PC-9 (cell line): ENCODE measurements around the gene ROBO1. TPM values are rescaled to one million over a fixed set of nuclear protein-coding genes. Genes with fewer than 3 reads are reported as not detected.
A peak's percentile ranks its signal among the peaks of the same experiment; 100 is the strongest.

Experiments used
- BruUV-seq: library from RNA; stranded (reverse); fragments of 400-500 nt; replicated peaks from 2 replicates; lab custom pipeline; 2021; lab: Mats Ljungman, UMichigan
- CTCF ChIA-PET: fragments of 300-600 bp; sonication (Branson Sonifier 250); formaldehyde crosslinking; loops from one replicate; lab custom pipeline; 2022; ENCODE audit warnings: antibody characterized with exemption; lab: Charles Lee
- POLR2A ChIA-PET: fragments of 300-600 bp; sonication (Branson Sonifier 250); formaldehyde crosslinking; loops from one replicate; lab custom pipeline; 2022; ENCODE audit warnings: antibody characterized with exemption; ENCODE audit not compliant: unreplicated experiment; lab: Charles Lee
- DNase-seq, 2 experiments: peaks; one replicate each; pipeline versions ENCODE4 v3.0.0 to v3.0.0-alpha.2; 2015 to 2022; ENCODE audit warnings: mixed read lengths in 1 of 2
- H2AFZ ChIP-seq: fragments of 200-600 bp; sonication (generic); 2 replicates; pipeline ENCODE4 v1.8.1; 2017; ENCODE audit warnings: antibody characterized with exemption
- H3F3A ChIP-seq: fragments of 200-600 bp; sonication (generic); 2 replicates; pipeline ENCODE4 v1.8.1; 2017; ENCODE audit warnings: antibody characterized with exemption, mild to moderate bottlenecking, low read depth; ENCODE audit not compliant: insufficient read depth
- H3K27ac ChIP-seq: fragments of 200-600 bp; sonication (generic); 2 replicates; pipeline ENCODE4 v1.6.1; 2016; ENCODE audit warnings: mixed run types
- H3K27me3 ChIP-seq: fragments of 200-600 bp; sonication (generic); 2 replicates; pipeline ENCODE4 v1.6.1; 2016; ENCODE audit warnings: low read depth, mixed run types; ENCODE audit not compliant: insufficient read depth
- H3K36me3 ChIP-seq: fragments of 200-600 bp; sonication (generic); 2 replicates; pipeline ENCODE4 v1.6.1; 2016; ENCODE audit warnings: low read depth, mixed run types
- H3K4me1 ChIP-seq: fragments of 200-600 bp; sonication (generic); replicated peaks from 2 replicates; pipeline ENCODE4 v1.6.1; 2016; ENCODE audit warnings: mixed run types; ENCODE audit not compliant: insufficient read depth
- H3K4me2 ChIP-seq: fragments of 200-600 bp; sonication (generic); 2 replicates; pipeline ENCODE4 v1.6.1; 2017; ENCODE audit warnings: mixed run types
- H3K4me3 ChIP-seq: fragments of 200-600 bp; sonication (generic); 2 replicates; pipeline ENCODE4 v1.6.1; 2016; ENCODE audit warnings: mixed run types
- H3K79me2 ChIP-seq: fragments of 200-600 bp; sonication (generic); 2 replicates; pipeline ENCODE4 v1.6.1; 2017; ENCODE audit warnings: low read depth, mixed run types
- H3K9me2 ChIP-seq: fragments of 200-600 bp; sonication (generic); 2 replicates; pipeline ENCODE4 v1.8.1; 2017; ENCODE audit warnings: mild to moderate bottlenecking; ENCODE audit not compliant: insufficient read depth
- H3K9me3 ChIP-seq: fragments of 200-600 bp; sonication (generic); 2 replicates; pipeline ENCODE4 v1.8.1; 2016; ENCODE audit warnings: low read depth; ENCODE audit not compliant: insufficient read depth
- H4K20me1 ChIP-seq: fragments of 200-600 bp; sonication (generic); 2 replicates; pipeline ENCODE4 v1.8.1; 2017; ENCODE audit not compliant: insufficient read depth
- EZH2 ChIP-seq: fragments of 200-600 bp; sonication (generic); IDR thresholded peaks from 2 replicates; pipeline ENCODE4 v1.8.0; 2017; ENCODE audit warnings: antibody characterized with exemption, low read depth
- intact Hi-C: fragments of 100-400 bp; cut with micrococcal nuclease; formaldehyde crosslinking; loops from one replicate; pipeline ENCODE4 v1.10.0; 2022; ENCODE audit not compliant: unreplicated experiment
- total RNA-seq: library from RNA; stranded (reverse); gene quantifications from 2 replicates; pipeline ENCODE4 v1.2.3, GENCODE V29; 2021
- TF ChIP-seq, protein P1 (sequence below): fragments of 200-600 bp; sonication (generic); conservative IDR thresholded peaks from 2 replicates; pipeline ENCODE4 v1.6.1; 2017; ENCODE audit warnings: mixed run types, antibody characterized with exemption, mild to moderate bottlenecking, moderate library complexity

The ROBO1 gene
- total RNA-seq, 1 experiment from 2014 or later = 17.5 TPM

- Histone ChIP-seq H3K79me2 (no peaks in the 10 kb centered on the region), H3K4me2 (no peak overlapping the region), H3K9me2 (no peaks in the 10 kb centered on the region), H2AFZ (no peak overlapping the region), H3K4me1 (no peaks in the 10 kb centered on the region), H3K36me3 (no peaks in the 10 kb centered on the region), H3F3A (no peaks in the 10 kb centered on the region), H3K27me3 (no peaks in the 10 kb centered on the region), H3K4me3 (no peak overlapping the region), H4K20me1 (no peaks in the 10 kb centered on the region), H3K9me3 (no peaks in the 10 kb centered on the region), H3K27ac (no peak overlapping the region)
- POLR2A ChIA-PET = no interaction called here
- TF ChIP-seq, protein P1, sequence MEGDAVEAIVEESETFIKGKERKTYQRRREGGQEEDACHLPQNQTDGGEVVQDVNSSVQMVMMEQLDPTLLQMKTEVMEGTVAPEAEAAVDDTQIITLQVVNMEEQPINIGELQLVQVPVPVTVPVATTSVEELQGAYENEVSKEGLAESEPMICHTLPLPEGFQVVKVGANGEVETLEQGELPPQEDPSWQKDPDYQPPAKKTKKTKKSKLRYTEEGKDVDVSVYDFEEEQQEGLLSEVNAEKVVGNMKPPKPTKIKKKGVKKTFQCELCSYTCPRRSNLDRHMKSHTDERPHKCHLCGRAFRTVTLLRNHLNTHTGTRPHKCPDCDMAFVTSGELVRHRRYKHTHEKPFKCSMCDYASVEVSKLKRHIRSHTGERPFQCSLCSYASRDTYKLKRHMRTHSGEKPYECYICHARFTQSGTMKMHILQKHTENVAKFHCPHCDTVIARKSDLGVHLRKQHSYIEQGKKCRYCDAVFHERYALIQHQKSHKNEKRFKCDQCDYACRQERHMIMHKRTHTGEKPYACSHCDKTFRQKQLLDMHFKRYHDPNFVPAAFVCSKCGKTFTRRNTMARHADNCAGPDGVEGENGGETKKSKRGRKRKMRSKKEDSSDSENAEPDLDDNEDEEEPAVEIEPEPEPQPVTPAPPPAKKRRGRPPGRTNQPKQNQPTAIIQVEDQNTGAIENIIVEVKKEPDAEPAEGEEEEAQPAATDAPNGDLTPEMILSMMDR = no peak
- TF ChIP-seq EZH2 = no peak
- intact Hi-C loops = no loop called here
- BruUV-seq = no TSS peak
- CTCF ChIA-PET = no interaction called here
- DNase-seq = no peak
Measured at GRCh38 chr3:79038057-79038456, 729.7 kb downstream of the ROBO1 start.

- H3K27me3 ChIP-seq = no peaks in the 10 kb centered on the region
- H3K9me2 ChIP-seq = no peaks in the 10 kb centered on the region
- no peak overlapping the region for H3K4me2 ChIP-seq
- no peak overlapping the region for H2AFZ ChIP-seq
- ChIA-PET CTCF (no interaction called here), POLR2A (interaction anchor here (0.6 to 0.7 kb wide), 2 partner anchors 1800 to 1995 kb away, joined by 5 read pairs; no protein-coding TSS in a partner anchor)
- TF ChIP-seq, protein P1 = peak; percentile 81
- no peak for TF ChIP-seq EZH2
- H3K27ac ChIP-seq = no peak overlapping the region
- H3F3A ChIP-seq = no peaks in the 10 kb centered on the region
- H3K9me3 ChIP-seq = no peaks in the 10 kb centered on the region
- no peaks in the 10 kb centered on the region for H3K36me3 ChIP-seq
- H3K4me1 ChIP-seq = no peaks in the 10 kb centered on the region
- H3K79me2 ChIP-seq = no peaks in the 10 kb centered on the region
- DNase-seq = no peak
- intact Hi-C loops = loop anchor here (1.0 to 2.0 kb wide), 2 partner anchors 374 to 464 kb away; no protein-coding TSS in a partner anchor
- no peak overlapping the region for H3K4me3 ChIP-seq
- no TSS peak for BruUV-seq
- H4K20me1 ChIP-seq = no peaks in the 10 kb centered on the region
Measured at GRCh38 chr3:79032686-79033318, 735.0 kb downstream of the ROBO1 start.

GRCh38 chr3:79030157-79030556 is 737.6 kb downstream of the ROBO1 start:
- CTCF ChIA-PET = no interaction called here
- TF ChIP-seq EZH2 = no peak
- TF ChIP-seq, protein P1 = no peak

More at GRCh38 chr3:79030157-79030556, 737.6 kb downstream of the ROBO1 start:
- no peaks in the 10 kb centered on the region for H3F3A ChIP-seq
- POLR2A ChIA-PET = no interaction called here
- no peak overlapping the region for H3K4me3 ChIP-seq
- no peaks in the 10 kb centered on the region for H3K4me1 ChIP-seq
- intact Hi-C loops = no loop called here
- H3K79me2 ChIP-seq = no peaks in the 10 kb centered on the region
- no peak overlapping the region for H3K4me2 ChIP-seq
- DNase-seq = no peak
- H2AFZ ChIP-seq = no peak overlapping the region
- no peaks in the 10 kb centered on the region for H3K36me3 ChIP-seq
- no peaks in the 10 kb centered on the region for H3K27me3 ChIP-seq
- BruUV-seq = no TSS peak
- no peaks in the 10 kb centered on the region for H3K9me2 ChIP-seq
- no peaks in the 10 kb centered on the region for H4K20me1 ChIP-seq
- H3K9me3 ChIP-seq = no peaks in the 10 kb centered on the region
- H3K27ac ChIP-seq = no peak overlapping the region
